LoVo (cell line): Measurements from ENCODE around the gene POU2F2.
A peak's percentile ranks its signal among the peaks of the same experiment; 100 is the strongest.

Source experiments
- DNase-seq: peaks from one replicate; pipeline ENCODE4 v3.0.0-alpha.2; 2016; ENCODE audit warnings: low spot score

POU2F2 gene

GRCh38 chr19:42125536-42125935 lies 6.7 kb downstream of the POU2F2 start:
- no peak for DNase-seq

DNA sequence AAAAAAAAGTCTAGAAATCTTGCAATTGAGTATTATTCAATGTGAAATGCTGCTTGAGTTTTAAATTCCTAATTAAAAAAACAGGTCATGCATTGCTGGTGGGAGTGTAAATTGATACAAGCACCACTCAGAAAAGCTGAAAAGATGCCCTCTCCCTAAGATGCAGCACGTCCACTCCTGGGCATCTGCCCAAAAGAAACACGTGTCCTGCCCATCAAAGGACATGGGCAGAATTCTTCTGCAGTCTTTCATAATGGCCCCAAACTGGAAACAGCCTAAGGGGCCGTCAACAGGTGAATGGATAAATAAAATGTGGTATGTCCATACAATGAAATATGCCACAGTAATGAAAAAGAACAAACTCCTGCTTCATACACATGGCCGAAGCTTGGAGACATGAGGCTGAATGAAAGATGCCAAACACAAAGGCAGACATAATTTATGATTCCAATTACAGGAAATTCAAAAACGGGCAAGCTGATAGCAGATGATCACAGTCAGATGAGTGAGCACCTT lies 7.8 kb downstream of the POU2F2 start:
- no peak for DNase-seq

- DNase-seq = no peak
Measured at GRCh38 chr19:42123765-42124164, 8.5 kb downstream of the POU2F2 start.

GRCh38 chr19:42122691-42123607 lies 9.3 kb downstream of the POU2F2 start:
- no peak for DNase-seq

DNA sequence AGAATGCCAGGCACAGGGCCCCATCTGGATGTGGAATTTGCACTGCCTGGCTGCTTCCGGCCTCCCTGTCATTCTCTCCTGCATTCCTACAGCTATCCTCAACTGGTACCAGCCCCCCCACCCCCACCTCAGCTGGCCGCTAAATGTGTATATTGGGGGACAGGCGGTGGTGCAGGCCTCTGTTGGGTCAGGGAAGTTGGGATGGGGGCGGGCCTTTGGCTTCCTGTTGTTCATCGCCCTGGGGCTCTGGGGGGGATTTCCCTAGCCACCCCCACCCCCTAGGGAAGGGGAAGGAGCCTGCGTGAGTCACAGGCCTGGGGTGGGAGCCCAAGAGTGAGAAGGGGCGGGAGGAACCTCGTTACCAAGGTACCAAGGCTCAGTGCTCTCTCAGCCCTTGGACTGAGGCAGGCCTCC lies 10.6 kb downstream of the POU2F2 start:
- DNase-seq = no peak

- no peak for DNase-seq
Measured at GRCh38 chr19:42121036-42121621, 11.1 kb downstream of the POU2F2 start.

DNA sequence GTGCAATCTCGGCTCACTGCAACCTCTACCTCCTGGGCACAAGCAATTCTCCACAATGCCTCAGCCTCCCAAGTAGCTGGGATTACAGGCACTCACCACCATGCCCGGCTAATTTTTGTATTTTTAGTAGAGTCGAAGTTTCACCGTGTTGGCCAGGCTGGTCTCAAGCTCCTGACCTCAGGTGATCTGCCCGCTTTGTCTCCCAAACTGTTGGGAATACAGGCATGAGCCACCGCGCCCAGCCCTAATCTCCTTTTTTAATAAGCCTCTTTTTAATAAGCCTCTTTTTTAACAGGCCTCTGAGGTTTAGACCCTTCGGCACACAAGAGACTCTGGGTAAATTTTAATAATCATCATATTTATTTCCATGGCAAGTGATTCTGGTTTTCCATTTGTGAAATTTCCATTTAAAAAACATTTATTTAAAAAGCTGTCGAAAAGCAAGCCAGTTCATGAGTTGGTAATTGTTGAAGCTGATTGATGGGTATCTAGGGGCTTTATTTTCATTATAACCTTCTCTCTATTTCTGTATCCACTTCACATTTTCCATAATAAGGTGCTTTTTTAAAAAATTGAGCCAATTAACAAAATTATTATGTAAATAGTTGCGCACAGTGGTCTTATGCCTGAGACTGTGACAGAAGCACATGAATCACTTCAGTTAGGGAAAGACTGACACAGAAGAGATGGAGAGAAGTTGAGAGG lies 11.8 kb downstream of the POU2F2 start:
- DNase-seq = no peak

GRCh38 chr19:42117076-42117475 lies 15.2 kb downstream of the POU2F2 start:
- no peak for DNase-seq

GRCh38 chr19:42116308-42117075 lies 15.8 kb downstream of the POU2F2 start:
- no peak for DNase-seq

- no peak for DNase-seq
Measured at GRCh38 chr19:42115705-42116104, 16.5 kb downstream of the POU2F2 start.

GRCh38 chr19:42115219-42115618 lies 17.0 kb downstream of the POU2F2 start:
- no peak for DNase-seq

- no peak for DNase-seq
Measured at GRCh38 chr19:42114412-42114811, 17.8 kb downstream of the POU2F2 start.

DNA sequence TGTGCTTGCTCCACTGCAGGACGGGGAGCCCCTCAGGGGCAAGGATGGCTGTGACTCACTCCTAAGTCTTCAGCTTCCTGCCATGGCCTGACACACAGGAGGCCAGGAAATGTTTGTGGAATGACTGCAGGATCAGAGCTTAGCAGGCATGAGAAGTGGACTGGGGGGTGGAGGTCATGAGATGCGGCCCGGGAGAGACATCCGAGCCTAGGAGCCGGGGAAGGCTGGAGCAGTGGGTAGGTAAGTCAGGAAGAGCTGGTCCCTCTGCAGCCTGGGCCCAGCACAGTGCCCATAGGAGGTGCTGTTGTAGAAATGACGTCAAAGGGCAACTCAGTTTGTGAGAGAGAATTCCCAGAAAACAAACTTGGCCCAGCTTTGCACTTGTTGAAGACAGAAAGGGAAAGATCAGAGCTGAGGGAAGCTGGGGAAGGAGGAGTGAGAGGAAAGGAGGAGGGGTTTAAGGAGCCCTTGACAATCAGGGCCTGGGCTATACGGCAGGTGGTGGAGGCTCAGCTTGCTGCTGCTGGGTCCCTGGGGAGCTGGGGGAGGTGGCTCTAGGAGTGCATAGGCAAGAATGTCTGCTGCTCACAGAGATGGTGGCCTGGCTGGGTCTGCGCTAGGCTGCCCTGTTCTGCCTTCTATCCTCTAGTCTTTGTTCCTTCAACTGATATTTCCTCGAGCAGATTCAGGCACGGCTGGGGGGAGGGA lies 18.5 kb downstream of the POU2F2 start:
- no peak for DNase-seq

DNA sequence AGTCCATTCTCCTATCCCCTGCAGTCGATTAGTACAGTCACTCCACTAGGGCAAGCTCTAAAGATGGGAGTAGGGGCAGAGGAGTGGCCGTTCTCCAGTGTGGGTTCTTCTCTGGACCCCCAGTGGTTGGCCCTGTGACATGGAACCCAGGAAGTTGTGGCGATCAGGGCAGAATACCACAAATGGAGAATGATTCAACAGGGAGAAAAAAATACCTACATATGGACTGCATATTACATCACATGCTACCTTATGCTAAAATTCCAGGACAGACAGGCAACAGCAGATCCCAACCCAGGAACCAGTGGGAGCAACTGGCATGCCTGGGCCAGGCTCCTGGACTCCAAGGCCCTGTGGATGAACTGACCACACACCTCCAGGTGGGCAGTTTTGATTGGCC lies 20.4 kb downstream of the POU2F2 start:
- DNase-seq = no peak

DNA sequence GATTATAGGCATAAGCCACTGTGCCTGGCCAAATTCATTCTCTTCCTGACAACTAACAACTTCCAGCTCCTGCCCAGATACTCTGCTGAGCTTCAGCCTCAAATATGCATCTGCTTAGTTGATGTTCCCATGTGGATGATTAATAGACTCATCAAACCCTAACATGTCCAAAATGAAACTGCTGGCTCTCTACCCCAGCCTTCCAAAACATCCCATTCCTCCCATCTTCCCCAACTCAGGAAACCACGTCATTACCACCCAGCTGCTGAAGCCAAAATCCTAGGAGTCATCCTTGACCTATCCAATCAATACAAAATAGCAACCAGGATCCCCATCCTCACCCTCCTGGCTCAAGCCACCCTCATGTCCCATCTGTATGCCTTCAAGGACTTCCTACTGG lies 20.9 kb downstream of the POU2F2 start:
- DNase-seq = no peak

- no peak for DNase-seq
Measured at GRCh38 chr19:42110658-42111057, 21.6 kb downstream of the POU2F2 start.

- no peak for DNase-seq
Measured at GRCh38 chr19:42109896-42110295, 22.4 kb downstream of the POU2F2 start.

GRCh38 chr19:42108527-42109389 lies 23.5 kb downstream of the POU2F2 start:
- DNase-seq = peak; percentile 71

- DNase-seq = no peak
Measured at GRCh38 chr19:42105368-42105767, 26.9 kb downstream of the POU2F2 start.

GRCh38 chr19:42102877-42103276 lies 29.4 kb downstream of the POU2F2 start:
- no peak for DNase-seq
